Measurements from ENCODE around the gene HTR1D. TPM values are rescaled to one million over a fixed set of nuclear protein-coding genes. Genes with fewer than 3 reads are reported as not detected.
"Not testable (repeated sequence)": the region's sequence is repeated elsewhere in the genome, so short reads cannot be mapped to it uniquely, and the experiment has no call there.

Gene HTR1D
- total RNA-seq, 2 donors from 2014 or later: not detected

- DNase-seq (ENCODE audit: low spot score) (no peak), ATAC-seq (peak; percentile 14 to 43)
- Mint-ChIP-seq H3K9me3 (no peaks in the 10 kb centered on the region), H3K36me3 (no peaks in the 10 kb centered on the region), H3K4me1 (ENCODE audit: low read depth in 2 of 2) (no peaks in the 10 kb centered on the region), H3K27me3 (peaks cover 22 to 32% of the 10 kb centered on the region in 2 donors), H3K27ac (no peak overlapping the region), H3K4me3 (no peak overlapping the region)
Observed at GRCh38 chr1:23210351-23210785, 6.9 kb downstream of the HTR1D start.

- H3K27ac Mint-ChIP-seq: no peak overlapping the region
Observed at GRCh38 chr1:23209770-23210169, 7.5 kb downstream of the HTR1D start.

GRCh38 chr1:23208527-23208926, 8.8 kb downstream of the HTR1D start:
- ATAC-seq (no peak), DNase-seq (ENCODE audit: low spot score) (no peak)
- Mint-ChIP-seq H3K27ac (no peak overlapping the region), H3K4me3 (no peak overlapping the region), H3K9me3 (no peaks in the 10 kb centered on the region), H3K4me1 (ENCODE audit: low read depth in 2 of 2) (no peaks in the 10 kb centered on the region), H3K36me3 (no peaks in the 10 kb centered on the region), H3K27me3 (peaks cover 13 to 19% of the 10 kb centered on the region in 2 donors)

More at GRCh38 chr1:23209770-23210169, 7.5 kb downstream of the HTR1D start:
- ATAC-seq: no peak
- H3K27me3 Mint-ChIP-seq: peaks cover 21 to 28% of the 10 kb centered on the region in 2 donors
- no peaks in the 10 kb centered on the region for H3K36me3 Mint-ChIP-seq
- DNase-seq (ENCODE audit: low spot score): no peak
- H3K4me1 Mint-ChIP-seq (ENCODE audit: low read depth in 2 of 2): no peaks in the 10 kb centered on the region
- no peak overlapping the region for H3K4me3 Mint-ChIP-seq
- H3K9me3 Mint-ChIP-seq: no peaks in the 10 kb centered on the region

GRCh38 chr1:23207733-23208132, 9.6 kb downstream of the HTR1D start:
- not testable (repeated sequence) for H3K27ac Mint-ChIP-seq; H3K9me3 Mint-ChIP-seq; DNase-seq (ENCODE audit: low spot score); H3K4me3 Mint-ChIP-seq; ATAC-seq; H3K36me3 Mint-ChIP-seq; H3K4me1 Mint-ChIP-seq (ENCODE audit: low read depth in 2 of 2)
- H3K27me3 Mint-ChIP-seq: peaks cover 10 to 11% of the 10 kb centered on the region in 2 donors

GRCh38 chr1:23202263-23202749, 15.0 kb downstream of the HTR1D start:
- H3K27ac Mint-ChIP-seq: no peak overlapping the region
- no peaks in the 10 kb centered on the region for H3K9me3 Mint-ChIP-seq
- H3K4me3 Mint-ChIP-seq: no peak overlapping the region
- peaks cover 3 to 12% of the 10 kb centered on the region in 2 donors for H3K27me3 Mint-ChIP-seq
- no peaks in the 10 kb centered on the region for H3K4me1 Mint-ChIP-seq (ENCODE audit: low read depth in 2 of 2)
- ATAC-seq (no peak), DNase-seq (ENCODE audit: low spot score) (no peak)
- H3K36me3 Mint-ChIP-seq: no peaks in the 10 kb centered on the region

- DNase-seq (ENCODE audit: low spot score) (no peak), ATAC-seq (no peak)
- H3K27ac Mint-ChIP-seq: no peak overlapping the region
- H3K36me3 Mint-ChIP-seq: no peaks in the 10 kb centered on the region
- no peaks in the 10 kb centered on the region for H3K9me3 Mint-ChIP-seq
- H3K4me3 Mint-ChIP-seq: no peak overlapping the region
- H3K4me1 Mint-ChIP-seq (ENCODE audit: low read depth in 2 of 2): no peaks in the 10 kb centered on the region
- H3K27me3 Mint-ChIP-seq: peaks cover 3 to 12% of the 10 kb centered on the region in 2 donors
Observed at GRCh38 chr1:23200883-23201282, 16.4 kb downstream of the HTR1D start.

GRCh38 chr1:23198373-23198772, 18.9 kb downstream of the HTR1D start:
- H3K27me3 Mint-ChIP-seq: peaks cover 8 to 25% of the 10 kb centered on the region in 2 donors
- H3K4me1 Mint-ChIP-seq (ENCODE audit: low read depth in 2 of 2): no peaks in the 10 kb centered on the region
- H3K4me3 Mint-ChIP-seq: no peak overlapping the region
- no peaks in the 10 kb centered on the region for H3K36me3 Mint-ChIP-seq
- DNase-seq (ENCODE audit: low spot score) (no peak), ATAC-seq (no peak)
- no peak overlapping the region for H3K27ac Mint-ChIP-seq
- no peaks in the 10 kb centered on the region for H3K9me3 Mint-ChIP-seq

GRCh38 chr1:23196627-23197328, 20.5 kb downstream of the HTR1D start:
- no peak overlapping the region for H3K4me3 Mint-ChIP-seq
- no peak for ATAC-seq
- no peaks in the 10 kb centered on the region for H3K4me1 Mint-ChIP-seq (ENCODE audit: low read depth in 2 of 2)
- H3K27ac Mint-ChIP-seq: no peak overlapping the region
- peaks cover 11 to 32% of the 10 kb centered on the region in 2 donors for H3K27me3 Mint-ChIP-seq
- DNase-seq (ENCODE audit: low spot score): no peak
- no peaks in the 10 kb centered on the region for H3K36me3 Mint-ChIP-seq
- H3K9me3 Mint-ChIP-seq: no peaks in the 10 kb centered on the region

- Mint-ChIP-seq H3K4me3 (no peak overlapping the region), H3K27me3 (peaks cover 14 to 26% of the 10 kb centered on the region in 2 donors), H3K9me3 (no peaks in the 10 kb centered on the region), H3K36me3 (no peaks in the 10 kb centered on the region), H3K27ac (no peak overlapping the region), H3K4me1 (ENCODE audit: low read depth in 2 of 2) (no peaks in the 10 kb centered on the region)
- DNase-seq (ENCODE audit: low spot score): no peak
- ATAC-seq: no peak
Observed at GRCh38 chr1:23194119-23194984, 22.9 kb downstream of the HTR1D start.

GRCh38 chr1:23193391-23194118, 23.7 kb downstream of the HTR1D start:
- peaks cover 14 to 24% of the 10 kb centered on the region in 2 donors for H3K27me3 Mint-ChIP-seq
- ATAC-seq (peak in 1 of 2 donors; percentile 17), DNase-seq (ENCODE audit: low spot score) (no peak)
- H3K4me3 Mint-ChIP-seq: no peak overlapping the region
- H3K9me3 Mint-ChIP-seq: no peaks in the 10 kb centered on the region
- no peaks in the 10 kb centered on the region for H3K36me3 Mint-ChIP-seq
- H3K4me1 Mint-ChIP-seq (ENCODE audit: low read depth in 2 of 2): no peaks in the 10 kb centered on the region
- H3K27ac Mint-ChIP-seq: peak overlapping the region in 1 of 2 donors; percentile 23

- Mint-ChIP-seq H3K27me3 (peaks cover 11 to 20% of the 10 kb centered on the region in 2 donors), H3K4me1 (ENCODE audit: low read depth in 2 of 2) (no peaks in the 10 kb centered on the region), H3K36me3 (no peaks in the 10 kb centered on the region), H3K9me3 (no peaks in the 10 kb centered on the region), H3K27ac (no peak overlapping the region), H3K4me3 (no peak overlapping the region)
- ATAC-seq: no peak
- DNase-seq (ENCODE audit: low spot score): no peak
Observed at GRCh38 chr1:23191199-23191598, 26.1 kb downstream of the HTR1D start.

- peaks cover 11 to 12% of the 10 kb centered on the region in 2 donors for H3K27me3 Mint-ChIP-seq
- H3K36me3 Mint-ChIP-seq, H3K4me3 Mint-ChIP-seq: not testable (repeated sequence)
Observed at GRCh38 chr1:23188936-23189452, 28.3 kb downstream of the HTR1D start.

GRCh38 chr1:23188434-23188884, 28.8 kb downstream of the HTR1D start:
- ATAC-seq (no peak), DNase-seq (ENCODE audit: low spot score) (no peak)
- Mint-ChIP-seq H3K36me3 (no peaks in the 10 kb centered on the region), H3K9me3 (no peaks in the 10 kb centered on the region), H3K4me3 (no peak overlapping the region), H3K27me3 (peaks cover 6 to 8% of the 10 kb centered on the region in 2 donors), H3K27ac (no peak overlapping the region), H3K4me1 (ENCODE audit: low read depth in 2 of 2) (peaks cover 9 to 10% of the 10 kb centered on the region in 2 donors)

More at GRCh38 chr1:23188936-23189452, 28.3 kb downstream of the HTR1D start:
- not testable (repeated sequence) for DNase-seq (ENCODE audit: low spot score); ATAC-seq; H3K27ac Mint-ChIP-seq; H3K4me1 Mint-ChIP-seq (ENCODE audit: low read depth in 2 of 2); H3K9me3 Mint-ChIP-seq

All from natural killer cell treated with Interleukin-12 subunit alpha and Interleukin-12 subunit beta and Interleukin-15 and Interleukin-18, amount 100 ng/mL, for 72 hours (primary cell).